Activated CD4-positive, alpha-beta T cell treated with anti-CD3 and anti-CD28 coated beads, Interleukin-2, amount 50 U/mL, for 16 hours (primary cell): ENCODE results near the gene RBM15.

Source experiments
- DNase-seq: peaks from one replicate; pipeline ENCODE4 v3.0.0-alpha.2; 2020

The RBM15 gene

GRCh38 chr1:110355321-110355720 is 16.1 kb downstream of the RBM15 start:
- DNase-seq, result no peak

DNA sequence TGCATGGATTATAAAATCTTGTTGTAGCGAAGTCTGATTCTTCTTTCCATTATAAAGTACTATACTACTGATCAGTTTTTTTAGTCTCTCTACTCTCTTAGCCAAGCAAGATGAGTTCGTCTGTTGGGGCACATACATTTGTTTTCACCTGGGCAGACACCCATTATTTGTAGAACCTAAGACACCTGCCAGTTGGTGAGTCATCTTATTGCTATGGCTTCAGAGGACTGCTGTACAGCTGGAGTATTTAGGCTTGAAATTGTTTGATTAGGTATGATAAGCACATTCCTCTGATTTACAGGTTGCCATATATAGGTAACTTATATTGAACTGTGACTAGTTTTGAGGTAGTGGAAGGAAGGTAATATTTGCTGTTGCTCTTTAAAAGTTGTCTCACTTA is 17.2 kb downstream of the RBM15 start:
- no peak for DNase-seq

DNA sequence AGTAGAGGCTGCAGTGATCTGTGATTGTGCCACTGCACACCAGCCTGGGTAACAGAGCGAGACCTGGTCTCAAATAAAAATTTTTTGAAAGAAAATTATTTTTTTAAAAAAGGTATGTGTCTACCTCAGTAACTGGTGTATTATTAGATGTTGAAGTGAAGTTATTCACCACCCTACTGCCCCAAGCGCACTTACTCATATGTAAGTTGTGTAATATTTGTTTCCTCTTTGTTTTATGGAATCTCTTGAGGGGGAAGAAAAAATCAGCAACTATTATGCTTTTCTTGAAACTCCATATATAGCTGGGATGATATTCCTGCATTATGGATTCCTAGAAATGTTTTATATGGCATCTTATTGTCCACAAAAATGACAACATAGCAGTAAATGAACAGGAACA is 21.3 kb downstream of the RBM15 start:
- DNase-seq, result no peak

DNA sequence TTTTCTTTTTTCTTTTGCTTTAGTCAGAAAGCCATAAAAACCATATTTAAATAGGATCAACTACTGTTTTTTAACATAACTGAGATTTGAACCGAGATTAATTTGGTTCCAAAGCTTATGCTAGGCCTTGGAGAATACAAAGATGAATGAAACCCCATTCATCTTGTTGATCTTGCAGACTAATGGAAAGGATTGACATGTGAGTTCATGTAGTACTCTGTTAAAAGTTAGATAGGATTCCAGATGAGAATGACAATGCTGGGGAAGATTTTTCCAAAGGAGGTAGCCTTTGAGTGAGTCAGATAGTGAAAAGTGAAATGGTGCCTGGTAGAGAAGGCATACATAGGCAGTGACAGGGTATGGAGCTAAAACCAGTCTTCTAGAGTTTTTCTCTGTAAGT is 22.7 kb downstream of the RBM15 start:
- DNase-seq, result no peak

GRCh38 chr1:110364221-110364620 is 25.0 kb downstream of the RBM15 start:
- no peak for DNase-seq

DNA sequence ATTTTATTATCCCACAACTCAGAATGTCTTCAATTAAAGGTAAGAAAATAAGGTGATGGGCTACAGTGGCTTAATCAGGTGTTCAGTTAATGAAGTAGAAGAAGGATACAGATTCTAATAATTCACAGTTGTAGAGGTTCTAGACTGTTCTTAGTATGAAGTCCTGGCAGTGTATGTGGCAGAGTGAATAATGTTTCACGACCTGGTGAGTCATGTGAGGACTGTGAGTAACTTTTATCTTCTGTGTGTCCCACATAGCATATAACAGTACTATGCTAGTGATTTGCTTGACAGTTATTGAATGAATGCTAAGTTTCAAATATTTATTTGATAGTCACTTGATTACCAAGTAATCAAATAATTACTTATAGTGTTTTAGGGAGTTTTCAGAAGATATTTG is 31.6 kb downstream of the RBM15 start:
- peak; percentile 56 for DNase-seq

- no peak for DNase-seq
Measured at GRCh38 chr1:110375490-110375889, 36.3 kb downstream of the RBM15 start.

DNA sequence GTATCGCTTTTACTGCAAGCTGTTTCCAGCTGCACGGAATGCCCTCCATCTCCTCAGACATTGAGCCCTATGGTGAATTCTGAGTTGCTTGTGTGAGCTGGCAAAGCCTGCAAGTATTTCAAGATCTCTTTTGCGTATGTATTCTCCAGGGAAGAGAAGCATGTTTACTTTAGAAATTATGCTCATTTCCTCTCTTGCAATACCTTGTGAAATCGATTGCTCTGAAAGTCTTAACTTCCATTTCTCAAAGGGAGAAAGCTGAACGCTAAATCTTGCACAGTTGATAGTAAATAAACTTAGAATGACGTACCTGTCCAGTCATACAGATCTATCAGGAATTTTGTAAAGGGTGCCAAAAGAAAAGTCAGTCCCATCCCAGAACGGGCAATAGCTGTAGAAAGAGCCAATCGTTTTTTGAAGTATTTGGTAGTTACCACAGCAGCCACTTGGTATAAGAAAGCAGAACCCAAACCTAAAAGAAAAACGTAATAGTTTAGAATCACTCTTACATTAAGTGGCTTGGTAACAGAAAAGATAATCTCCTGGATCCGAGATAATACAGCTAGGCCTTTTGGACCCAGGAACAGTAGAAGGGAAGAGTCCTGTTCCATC is 41.6 kb downstream of the RBM15 start:
- no peak for DNase-seq

DNA sequence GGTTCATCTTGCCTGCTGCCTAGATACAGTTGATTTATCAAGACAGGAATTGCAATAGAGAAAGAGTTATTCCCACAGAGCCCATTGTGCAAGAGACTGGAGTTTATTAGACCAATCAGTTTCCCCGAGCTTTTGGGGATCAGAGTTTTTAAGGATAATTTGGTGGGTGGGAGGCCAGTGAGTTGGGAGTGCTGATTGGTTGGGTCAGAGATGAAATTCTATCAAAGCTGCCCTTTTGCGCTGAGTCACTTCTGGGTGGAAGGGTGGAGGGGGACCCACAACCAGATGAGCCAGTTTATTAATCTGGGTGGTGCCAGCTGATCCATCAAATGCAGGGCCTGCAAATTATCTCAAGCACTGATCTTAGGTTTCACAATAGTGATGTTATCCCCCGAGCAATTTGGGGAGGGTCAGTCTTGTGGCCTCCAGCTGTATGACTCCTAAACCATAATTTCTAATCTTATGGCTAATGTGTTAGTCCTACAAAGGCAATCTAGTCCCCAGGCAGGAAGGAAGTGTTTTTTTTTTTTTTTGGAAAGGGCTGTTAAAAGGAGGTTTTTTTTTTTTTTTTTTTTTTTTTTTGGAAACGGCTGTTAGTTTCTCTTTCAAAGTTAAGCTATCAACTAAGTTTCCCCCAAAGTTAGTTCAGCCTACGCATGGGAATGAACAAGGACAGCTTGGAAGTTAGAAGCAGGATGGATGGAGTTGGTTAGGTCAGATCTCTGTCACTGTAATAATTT is 44.2 kb downstream of the RBM15 start:
- DNase-seq, result no peak

DNA sequence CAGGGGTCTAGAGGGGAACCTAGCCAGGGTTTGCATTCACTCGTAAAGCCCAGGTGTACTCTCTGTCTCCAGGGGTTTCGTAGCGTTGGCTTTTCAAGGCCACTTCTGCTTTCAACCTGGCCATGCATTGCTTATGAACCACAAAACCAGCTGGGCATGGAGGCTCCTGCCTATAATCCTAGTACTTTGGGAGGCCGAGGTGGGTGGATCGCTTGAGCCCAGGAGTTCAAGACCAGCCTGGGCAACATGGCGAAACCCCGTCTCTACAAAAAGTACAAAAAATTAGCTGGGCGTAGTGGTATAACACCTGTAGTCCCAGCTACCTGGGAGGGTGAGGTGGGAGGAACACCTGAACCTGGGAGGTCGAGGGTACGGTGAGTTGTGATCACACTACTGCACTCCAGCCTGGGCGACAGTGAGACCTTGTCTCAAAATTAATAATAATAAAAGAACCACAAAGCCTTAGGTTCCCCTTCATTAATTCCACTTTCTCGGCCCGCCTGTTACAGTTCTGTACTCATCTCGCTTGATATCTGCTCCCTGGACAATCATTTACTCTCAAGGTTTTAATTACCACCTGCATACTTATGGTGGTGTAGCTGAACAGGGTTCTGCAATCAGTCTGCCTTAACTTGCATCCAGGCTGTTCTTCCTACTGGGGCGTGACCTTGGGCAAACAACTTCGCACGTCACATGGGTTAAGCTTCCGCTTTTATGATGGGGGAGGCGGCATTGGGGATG is 45.6 kb downstream of the RBM15 start:
- no peak for DNase-seq

GRCh38 chr1:110385369-110385768 is 46.2 kb downstream of the RBM15 start:
- no peak for DNase-seq

DNA sequence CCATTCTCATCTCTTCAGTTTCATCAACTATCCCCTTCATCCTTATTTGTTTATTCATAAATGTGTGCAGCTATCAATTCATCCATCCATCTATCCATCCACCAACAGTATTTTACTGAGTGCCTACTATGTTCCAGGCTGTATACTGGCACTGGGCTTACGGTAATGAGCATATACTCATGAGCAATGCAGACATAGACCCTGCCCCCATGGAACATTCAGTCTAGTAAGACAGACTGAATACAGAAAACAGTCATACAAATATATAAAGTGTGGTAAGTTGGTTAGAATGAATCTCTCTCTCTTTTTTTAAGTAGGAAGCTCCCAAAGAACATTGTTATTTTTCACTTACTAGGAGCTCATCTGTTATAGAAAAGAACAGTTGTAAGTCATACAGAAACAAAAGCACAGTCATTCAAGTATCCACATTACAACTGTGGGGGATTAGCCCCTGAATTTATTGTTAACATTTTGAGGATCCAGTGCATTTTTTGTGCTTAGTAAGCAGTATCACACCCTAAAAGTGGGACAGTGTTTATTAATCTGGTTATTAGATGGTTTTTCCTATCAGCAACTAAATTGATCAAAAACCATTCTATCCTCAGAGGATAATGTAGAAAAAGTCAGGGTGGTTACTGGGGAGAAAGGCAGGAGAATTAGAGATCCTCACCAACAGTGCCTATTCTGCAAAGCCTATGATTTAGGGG is 48.0 kb downstream of the RBM15 start:
- DNase-seq, result peak; percentile 50

DNA sequence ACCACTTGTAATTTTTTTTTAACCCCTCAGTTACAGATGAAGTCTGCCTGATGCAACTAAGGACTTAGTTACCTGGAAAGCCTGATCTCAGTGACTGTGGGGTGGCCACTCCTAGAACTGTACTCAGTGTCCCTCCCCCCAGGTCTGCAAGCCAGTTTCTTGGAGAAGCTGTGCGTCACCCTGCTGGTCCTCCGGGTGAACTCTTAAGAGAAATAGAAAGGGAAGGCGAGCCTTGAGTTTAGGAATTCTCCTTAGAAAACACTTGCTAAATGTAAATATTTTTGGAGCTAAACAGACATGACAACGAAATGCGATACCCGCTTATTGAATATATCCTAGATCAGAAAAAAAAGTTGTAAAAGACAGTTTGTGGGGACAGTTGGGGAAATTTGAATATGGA is 50.9 kb downstream of the RBM15 start:
- no peak for DNase-seq

GRCh38 chr1:110390692-110391245 is 51.6 kb downstream of the RBM15 start, which contains the start of gene SLC16A4:
TSS of gene SLC16A4 (minus strand) at chr1:110391026. CDS start at chr1:110389323, 1,703 bp downstream.
- no peak for DNase-seq

DNA sequence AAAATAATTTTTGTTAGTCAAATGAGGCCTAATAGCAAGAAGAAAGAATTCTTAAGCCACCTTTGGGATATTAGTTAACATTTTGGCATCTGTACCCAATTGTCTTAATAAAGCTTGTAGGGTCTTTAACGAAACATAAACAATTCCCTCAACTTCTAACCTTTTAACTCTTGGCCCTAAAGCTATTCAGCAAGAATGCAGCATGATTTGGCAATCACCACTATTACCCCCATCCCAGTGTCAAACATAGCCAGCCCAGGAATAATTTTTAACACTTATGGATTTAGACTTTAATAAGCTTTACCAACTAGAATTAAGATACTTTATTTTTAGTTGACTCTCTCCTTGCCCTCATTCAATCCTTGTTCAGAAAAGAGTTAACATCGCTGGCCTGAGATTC is 54.1 kb downstream of the RBM15 start:
- no peak for DNase-seq

GRCh38 chr1:110393691-110394492 is 54.7 kb downstream of the RBM15 start:
- DNase-seq, result no peak

DNA sequence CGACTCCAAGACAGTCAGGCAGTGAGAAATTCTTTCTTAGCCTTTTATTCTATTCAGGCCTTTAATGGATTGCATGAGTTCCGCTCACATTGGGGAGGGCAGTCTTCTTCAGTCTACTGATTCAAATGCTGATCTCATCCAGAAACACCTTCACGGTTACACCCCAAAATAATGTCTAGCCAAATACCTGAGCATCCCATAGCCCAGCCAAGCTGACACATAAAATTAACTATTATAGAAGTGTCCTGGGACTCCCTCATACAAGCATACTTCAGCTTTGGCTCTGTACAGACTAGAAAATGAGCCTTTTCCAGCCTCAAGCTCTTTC is 55.3 kb downstream of the RBM15 start:
- no peak for DNase-seq
